Pancreas (tissue), 10 donors: ENCODE data around the gene ADARB1. TPM values are rescaled to one million over a fixed set of nuclear protein-coding genes. Genes with fewer than 3 reads are reported as not detected.

Experiments
- ATAC-seq, 4 donors: fragments of 200-7000 bp; cut with Tn5 transposase; one replicate each; pipeline versions ENCODE4 v1.8.0 to v1.9.1; 2020; ENCODE audit warnings: mild to moderate bottlenecking in 4 of 4, moderate library complexity in 4 of 4
- DNase-seq, 6 donors: peaks; one replicate each; pipeline ENCODE4 v3.0.0-alpha.2; 2020
- FAIRE-seq: peaks from 2 replicates; lab custom pipeline; 2012; peaks lifted over from hg19 to GRCh38; lab: Jason Lieb, UNC
- H3K27ac ChIP-seq, 4 donors: fragments of 200-600 bp; sonication (generic); 1 replicate in 3 of 4; 2 replicates in 1 of 4; pipeline versions ENCODE4 v1.5.0 to v1.8.0; 2020
- H3K27me3 ChIP-seq, 4 donors: fragments of 200-600 bp; one replicate each; pipeline ENCODE4 v1.8.0; 2021
- H3K36me3 ChIP-seq, 3 donors: fragments of 200-600 bp; sonication (generic) in 1 of 3; one replicate each; pipeline versions ENCODE4 v1.5.0 to v1.8.0; 2020 to 2021
- H3K4me1 ChIP-seq, 3 donors: fragments of 200-600 bp; one replicate each; pipeline ENCODE4 v1.8.0; 2021
- H3K4me3 ChIP-seq, 4 donors: fragments of 200-600 bp; sonication (generic) in 2 of 4; one replicate each; pipeline versions ENCODE4 v1.5.0 to v1.8.0; 2020 to 2021
- H3K9me3 ChIP-seq, 4 donors: fragments of 200-600 bp; one replicate each; pipeline ENCODE4 v1.8.0; 2021
- WGBS, 2 donors: extraction: QIAGEN DNeasy Blood & Tissue Kit; methylation state at CpG; one replicate each; pipeline ENCODE4 v1.1.7; 2013; 5-methylcytosine and 5-hydroxymethylcytosine counted together
- intact Hi-C, 3 donors: fragments of 100-400 bp; cut with DNase I; formaldehyde crosslinking; loops; one replicate each; pipeline versions ENCODE4 v1.11.1 to v1.14.2; 2022
- polyA plus RNA-seq, 2 donors: library from polyadenylated mRNA; stranded (reverse); fragments of 200-250 nt; gene quantifications; one replicate each; pipeline ENCODE4 v1.2.3, GENCODE V29; 2013
- total RNA-seq, 6 donors: library from RNA; stranded (reverse); fragmentation: NEBNext Ultra II Directional in 4 of 6; extraction: Animal tissue kit (Norgen Biotek cat#: 25700) in 4 of 6; gene quantifications; one replicate each; pipeline versions ENCODE4 v1.2.1 to v1.2.4, GENCODE V29; 2021 to 2023
- TF ChIP-seq, protein P1 (sequence below), 4 donors: fragments of 200-600 bp; sonication (generic) in 3 of 4; IDR thresholded peaks; one replicate each; pipeline versions ENCODE4 v1.5.0 to v1.8.0; 2021; ENCODE audit warnings: antibody characterized with exemption in 4 of 4
- donor health status: healthy with polysubstance abuse.
- donor health status: DM: no; HTN: no; CAD: no; lungs with moderate emphysema.
- donor health status: DM: no; HTN: no; CAD: no.
- donor health status: control.
- donor health status: control.
- donor health status: Bipolar disorder and iron deficiency.
- donor health status: DM: yes; HTN: yes; CAD: no.
- donor health status: DM: no; HTN: no; CAD: no.
- donor health status: DM: no; HTN: no; CAD: no.
- donor health status: DM: yes; HTN: yes; CAD: no.

The ADARB1 gene
- total and polyA plus RNA-seq, 8 donors, result 5.4 to 10.1 (median 6.3) TPM

DNA sequence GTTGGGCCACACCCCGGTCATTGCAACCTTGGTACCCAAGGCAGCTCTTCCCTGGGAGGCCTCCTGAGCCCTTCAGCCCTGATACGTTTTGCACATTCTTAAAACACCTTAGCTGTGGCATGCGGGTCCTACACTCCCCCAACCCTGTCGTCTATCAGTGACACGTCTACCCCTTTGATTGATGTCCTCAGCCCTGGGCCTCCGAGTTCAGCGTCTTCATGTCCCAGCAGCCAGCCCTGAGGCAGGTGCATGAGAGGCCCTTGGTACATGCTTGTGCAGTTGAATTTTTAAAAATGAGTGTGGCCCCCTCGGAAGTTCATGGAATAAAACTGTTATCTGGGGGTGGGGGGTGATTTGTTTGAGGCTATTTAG, 38.9 kb upstream of the ADARB1 start:
- Histone ChIP-seq H3K9me3 (no peaks in the 10 kb centered on the region), H3K4me1 (peaks cover 0 to 4% (median 3%) of the 10 kb centered on the region in 3 donors), H3K27me3 (no peaks in the 10 kb centered on the region), H3K27ac (no peak overlapping the region), H3K36me3 (no peaks in the 10 kb centered on the region), H3K4me3 (no peak overlapping the region)
- ATAC-seq (no peak), FAIRE-seq (no peak), DNase-seq (no peak)
- intact Hi-C loops, result loop anchor here in 1 of 3 donors (10.0 kb wide), 1 partner anchor 61 kb away; no protein-coding TSS in a partner anchor
- WGBS, 2 donors, result 42 to 47% methylated on average over 8 of the region's 8 CpGs
- TF ChIP-seq, protein P1, sequence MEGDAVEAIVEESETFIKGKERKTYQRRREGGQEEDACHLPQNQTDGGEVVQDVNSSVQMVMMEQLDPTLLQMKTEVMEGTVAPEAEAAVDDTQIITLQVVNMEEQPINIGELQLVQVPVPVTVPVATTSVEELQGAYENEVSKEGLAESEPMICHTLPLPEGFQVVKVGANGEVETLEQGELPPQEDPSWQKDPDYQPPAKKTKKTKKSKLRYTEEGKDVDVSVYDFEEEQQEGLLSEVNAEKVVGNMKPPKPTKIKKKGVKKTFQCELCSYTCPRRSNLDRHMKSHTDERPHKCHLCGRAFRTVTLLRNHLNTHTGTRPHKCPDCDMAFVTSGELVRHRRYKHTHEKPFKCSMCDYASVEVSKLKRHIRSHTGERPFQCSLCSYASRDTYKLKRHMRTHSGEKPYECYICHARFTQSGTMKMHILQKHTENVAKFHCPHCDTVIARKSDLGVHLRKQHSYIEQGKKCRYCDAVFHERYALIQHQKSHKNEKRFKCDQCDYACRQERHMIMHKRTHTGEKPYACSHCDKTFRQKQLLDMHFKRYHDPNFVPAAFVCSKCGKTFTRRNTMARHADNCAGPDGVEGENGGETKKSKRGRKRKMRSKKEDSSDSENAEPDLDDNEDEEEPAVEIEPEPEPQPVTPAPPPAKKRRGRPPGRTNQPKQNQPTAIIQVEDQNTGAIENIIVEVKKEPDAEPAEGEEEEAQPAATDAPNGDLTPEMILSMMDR (IDR thresholded peaks at IDR 0.05), result no peak

- H3K36me3 ChIP-seq, result no peaks in the 10 kb centered on the region
- FAIRE-seq (no peak), DNase-seq (no peak), ATAC-seq (no peak)
- no peaks in the 10 kb centered on the region for H3K9me3 ChIP-seq
- H3K27ac ChIP-seq, result no peak overlapping the region
- no peak overlapping the region for H3K4me3 ChIP-seq
- peaks cover 0 to 1% (median 1%) of the 10 kb centered on the region in 3 donors for H3K4me1 ChIP-seq
- TF ChIP-seq, protein P1 (IDR thresholded peaks at IDR 0.05), result no peak
- WGBS, 2 donors, result 50 to 59% methylated on average over 1 of the region's 1 CpG
- intact Hi-C loops, result loop anchor here in 1 of 3 donors (10.0 kb wide), 1 partner anchor 62 kb away; no protein-coding TSS in a partner anchor
- H3K27me3 ChIP-seq, result no peaks in the 10 kb centered on the region
Observed at GRCh38 chr21:45036630-45037029, 37.8 kb upstream of the ADARB1 start.

DNA sequence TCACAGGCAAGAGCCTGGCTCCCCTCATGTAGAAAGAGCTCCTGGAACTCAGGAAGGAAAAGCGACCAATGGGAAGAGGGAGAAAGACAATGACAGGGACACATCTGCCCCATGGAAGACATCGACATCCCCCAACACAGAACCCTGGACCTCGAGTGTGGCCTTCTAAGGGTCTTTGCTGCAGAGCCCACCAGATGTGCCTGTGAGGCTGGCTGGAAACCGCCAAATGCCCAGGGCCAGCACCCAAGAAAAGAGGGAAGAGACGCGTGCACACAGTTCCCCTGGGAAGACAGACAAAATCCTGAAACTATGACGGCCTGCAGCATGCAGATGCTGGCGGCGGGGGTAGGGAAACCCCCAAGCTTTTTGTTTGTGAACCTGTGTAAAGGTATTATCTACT, 36.4 kb upstream of the ADARB1 start:
- Histone ChIP-seq H3K9me3 (no peaks in the 10 kb centered on the region), H3K27me3 (no peaks in the 10 kb centered on the region), H3K27ac (no peak overlapping the region), H3K36me3 (no peaks in the 10 kb centered on the region), H3K4me3 (no peak overlapping the region), H3K4me1 (no peaks in the 10 kb centered on the region)
- DNase-seq, result no peak
- no peak for FAIRE-seq
- WGBS, 2 donors, result 68 to 77% methylated on average over 9 of the region's 9 CpGs
- no peak for ATAC-seq
- intact Hi-C loops, result loop anchor here in 1 of 3 donors (10.0 kb wide), 1 partner anchor 63 kb away; no protein-coding TSS in a partner anchor
- TF ChIP-seq, protein P1 (IDR thresholded peaks at IDR 0.05), result no peak

DNA sequence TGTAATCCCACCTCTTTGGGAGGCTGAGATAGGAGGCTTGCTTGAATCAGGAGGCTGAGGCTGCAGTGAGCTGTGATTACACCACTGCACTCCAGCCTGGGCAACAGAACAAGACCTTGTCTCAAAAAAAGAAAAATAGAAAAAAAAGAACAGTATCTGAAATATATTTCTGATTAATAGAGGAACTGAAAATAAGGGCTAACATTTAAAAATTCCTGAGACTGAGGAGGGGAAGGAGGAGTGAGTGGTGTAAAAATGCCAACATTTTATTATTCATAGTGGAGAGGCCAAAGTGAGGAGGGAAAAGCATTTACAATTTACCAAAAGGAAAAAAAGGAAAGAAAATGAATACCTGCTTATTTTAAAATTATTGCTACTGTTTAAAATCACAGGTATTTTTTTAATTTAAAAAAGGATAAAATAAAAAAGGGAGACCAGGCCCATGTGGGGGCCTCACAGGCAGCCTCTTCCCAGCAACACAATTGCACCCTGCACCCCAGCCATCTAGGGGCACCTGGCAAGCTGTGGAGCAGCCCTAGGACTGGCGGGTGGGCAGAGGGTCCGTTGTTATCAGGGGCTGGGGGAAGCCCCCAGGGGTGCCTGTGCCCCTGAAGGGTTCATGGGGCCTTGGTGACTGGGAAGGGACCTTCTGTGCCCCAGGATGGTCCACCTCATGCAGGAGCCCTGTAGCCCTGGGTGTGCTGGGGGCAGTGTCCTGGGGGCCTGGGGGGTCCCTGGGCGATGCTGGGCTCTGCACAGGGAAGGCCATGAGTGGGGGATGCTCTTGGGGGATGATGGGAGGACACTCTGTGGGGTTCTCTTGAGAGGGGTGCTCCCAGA, 34.8 kb upstream of the ADARB1 start:
- TF ChIP-seq, protein P1 (IDR thresholded peaks at IDR 0.05), result no peak
- Histone ChIP-seq H3K4me3 (no peak overlapping the region), H3K36me3 (no peaks in the 10 kb centered on the region), H3K27me3 (no peaks in the 10 kb centered on the region), H3K27ac (no peak overlapping the region), H3K4me1 (no peaks in the 10 kb centered on the region), H3K9me3 (no peaks in the 10 kb centered on the region)
- ATAC-seq (no peak), DNase-seq (no peak), FAIRE-seq (no peak)
- intact Hi-C loops, result loop anchor here in 1 of 3 donors (10.0 kb wide), 1 partner anchor 65 kb away; no protein-coding TSS in a partner anchor
- 45 to 46% methylated on average over 3 of the region's 3 CpGs for WGBS, 2 donors
